ENCODE measurements around the gene PAOX. TPM values are rescaled to one million over a fixed set of nuclear protein-coding genes. Genes with fewer than 3 reads are reported as not detected.
A peak's percentile ranks its signal among the peaks of the same experiment; 100 is the strongest.

Gene PAOX
- total RNA-seq (1 to 10 TPM; 3.1 to 5.2 (median 3.4) TPM), polyA plus RNA-seq (1 to 10 TPM; 2.4 to 4.1 (median 3.6) TPM)
- long read RNA-seq, donor 1, transcript PAOX-201 (7 exons, 1,858 nt): major isoform, 16 of 22 reads
- long read RNA-seq, donor 1, partial matches to known transcripts: 4 of 22 reads
- long read RNA-seq, donor 1, other reads (novel, unspliced or antisense): 1 of 22 reads
- long read RNA-seq, donor 2, transcript PAOX-201 (7 exons, 1,858 nt): major isoform, 9 of 15 reads
- long read RNA-seq, donor 2, partial matches to known transcripts: 5 of 15 reads
- long read RNA-seq, donor 2, other reads (novel, unspliced or antisense): 1 of 15 reads

GRCh38 chr10:133379152-133379800 lies at the start of gene PAOX:
Gene PAOX, plus strand, starts transcription at chr10:133379262. Its CDS starts 55 bp downstream, at chr10:133379317.
- TF ChIP-seq, protein P1, sequence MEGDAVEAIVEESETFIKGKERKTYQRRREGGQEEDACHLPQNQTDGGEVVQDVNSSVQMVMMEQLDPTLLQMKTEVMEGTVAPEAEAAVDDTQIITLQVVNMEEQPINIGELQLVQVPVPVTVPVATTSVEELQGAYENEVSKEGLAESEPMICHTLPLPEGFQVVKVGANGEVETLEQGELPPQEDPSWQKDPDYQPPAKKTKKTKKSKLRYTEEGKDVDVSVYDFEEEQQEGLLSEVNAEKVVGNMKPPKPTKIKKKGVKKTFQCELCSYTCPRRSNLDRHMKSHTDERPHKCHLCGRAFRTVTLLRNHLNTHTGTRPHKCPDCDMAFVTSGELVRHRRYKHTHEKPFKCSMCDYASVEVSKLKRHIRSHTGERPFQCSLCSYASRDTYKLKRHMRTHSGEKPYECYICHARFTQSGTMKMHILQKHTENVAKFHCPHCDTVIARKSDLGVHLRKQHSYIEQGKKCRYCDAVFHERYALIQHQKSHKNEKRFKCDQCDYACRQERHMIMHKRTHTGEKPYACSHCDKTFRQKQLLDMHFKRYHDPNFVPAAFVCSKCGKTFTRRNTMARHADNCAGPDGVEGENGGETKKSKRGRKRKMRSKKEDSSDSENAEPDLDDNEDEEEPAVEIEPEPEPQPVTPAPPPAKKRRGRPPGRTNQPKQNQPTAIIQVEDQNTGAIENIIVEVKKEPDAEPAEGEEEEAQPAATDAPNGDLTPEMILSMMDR (IDR thresholded peaks at IDR 0.05): no peak
- ATAC-seq (peak; percentile 68 to 74 (median 72)), DNase-seq (peak; percentile 75 to 86)
- Histone ChIP-seq H3K27me3 (ENCODE audit: insufficient read depth in 3 of 3, low read length in 2 of 3) (no peaks in the 10 kb centered on the region), H3K4me1 (peaks cover 9% of the 10 kb centered on the region), H3K9me3 (no peaks in the 10 kb centered on the region), H3K36me3 (ENCODE audit: insufficient read depth in 1 of 2, low read depth in 1 of 2) (peaks cover 0 to 25% of the 10 kb centered on the region in 2 donors), H3K27ac (peak within 1 kb of the TSS; percentile 72), H3K4me3 (peak within 1 kb of the TSS; percentile 80)
- intact Hi-C loops (cut with DNase I): no loop called here
- 3 to 9% (median 6%) methylated on average over 30 to 68 of the region's 78 CpGs for WGBS, 3 donors

GRCh38 chr10:133329491-133330202 lies 49.4 kb upstream of the PAOX start:
- Histone ChIP-seq H3K27me3 (ENCODE audit: insufficient read depth in 3 of 3, low read length in 2 of 3) (peaks cover 0 to 74% (median 33%) of the 10 kb centered on the region in 3 donors), H3K4me1 (no peaks in the 10 kb centered on the region), H3K4me3 (peak overlapping the region; percentile 43), H3K9me3 (no peaks in the 10 kb centered on the region), H3K36me3 (ENCODE audit: insufficient read depth in 1 of 2, low read depth in 1 of 2) (no peaks in the 10 kb centered on the region), H3K27ac (no peak overlapping the region)
- intact Hi-C loops (cut with DNase I): loop anchor here (2.0 to 10.0 kb wide), 3 partner anchors 65 to 278 kb away; partner anchors contain the start of gene MTG1 (in 1 of the 2)
- DNase-seq: peak; percentile 83 to 91
- ATAC-seq: peak; percentile 84 to 97 (median 88)
- TF ChIP-seq, protein P1 (IDR thresholded peaks at IDR 0.05): peak; percentile 98
- WGBS, 3 donors: 8 to 9% (median 8%) methylated on average over 37 of the region's 37 CpGs

GRCh38 chr10:133332936-133333699 lies 45.9 kb upstream of the PAOX start:
- TF ChIP-seq, protein P1 (IDR thresholded peaks at IDR 0.05): no peak
- H3K36me3 ChIP-seq (ENCODE audit: insufficient read depth in 1 of 2, low read depth in 1 of 2): no peaks in the 10 kb centered on the region
- no peak overlapping the region for H3K4me3 ChIP-seq
- peaks cover 12% of the 10 kb centered on the region for H3K4me1 ChIP-seq
- no peak overlapping the region for H3K27ac ChIP-seq
- DNase-seq (peak in 1 of 2 donors; percentile 27), ATAC-seq (no peak)
- WGBS, 3 donors: 69 to 80% (median 79%) methylated on average over 30 of the region's 30 CpGs
- intact Hi-C loops (cut with DNase I): no loop called here
- H3K27me3 ChIP-seq (ENCODE audit: insufficient read depth in 3 of 3, low read length in 2 of 3): peaks cover 0 to 70% (median 40%) of the 10 kb centered on the region in 3 donors
- H3K9me3 ChIP-seq: no peaks in the 10 kb centered on the region

GRCh38 chr10:133334503-133335245 lies 44.4 kb upstream of the PAOX start:
- TF ChIP-seq, protein P1 (IDR thresholded peaks at IDR 0.05): no peak
- peak; percentile 16 to 44 for DNase-seq
- peaks cover 0 to 56% (median 43%) of the 10 kb centered on the region in 3 donors for H3K27me3 ChIP-seq (ENCODE audit: insufficient read depth in 3 of 3, low read length in 2 of 3)
- H3K9me3 ChIP-seq: no peaks in the 10 kb centered on the region
- peak overlapping the region; percentile 56 for H3K4me3 ChIP-seq
- peaks cover 12% of the 10 kb centered on the region for H3K4me1 ChIP-seq
- no peaks in the 10 kb centered on the region for H3K36me3 ChIP-seq (ENCODE audit: insufficient read depth in 1 of 2, low read depth in 1 of 2)
- no peak overlapping the region for H3K27ac ChIP-seq
- ATAC-seq: peak in 3 of 4 donors; percentile 24 to 37 (median 35)
- intact Hi-C loops (cut with DNase I): no loop called here
- 14 to 19% (median 14%) methylated on average over 44 to 51 of the region's 51 CpGs for WGBS, 3 donors

All from psoas muscle (tissue), 8 donors.